DMS53 treated with DMSO at 0.1 percent for 48 hours (cell line): ENCODE results near the gene MAPK11.

Experiments
- DNase-seq: peaks from one replicate; lab custom pipeline; 2025; ENCODE audit not compliant: unreplicated experiment; lab: John Stamatoyannopoulos, UW

Gene MAPK11

DNA sequence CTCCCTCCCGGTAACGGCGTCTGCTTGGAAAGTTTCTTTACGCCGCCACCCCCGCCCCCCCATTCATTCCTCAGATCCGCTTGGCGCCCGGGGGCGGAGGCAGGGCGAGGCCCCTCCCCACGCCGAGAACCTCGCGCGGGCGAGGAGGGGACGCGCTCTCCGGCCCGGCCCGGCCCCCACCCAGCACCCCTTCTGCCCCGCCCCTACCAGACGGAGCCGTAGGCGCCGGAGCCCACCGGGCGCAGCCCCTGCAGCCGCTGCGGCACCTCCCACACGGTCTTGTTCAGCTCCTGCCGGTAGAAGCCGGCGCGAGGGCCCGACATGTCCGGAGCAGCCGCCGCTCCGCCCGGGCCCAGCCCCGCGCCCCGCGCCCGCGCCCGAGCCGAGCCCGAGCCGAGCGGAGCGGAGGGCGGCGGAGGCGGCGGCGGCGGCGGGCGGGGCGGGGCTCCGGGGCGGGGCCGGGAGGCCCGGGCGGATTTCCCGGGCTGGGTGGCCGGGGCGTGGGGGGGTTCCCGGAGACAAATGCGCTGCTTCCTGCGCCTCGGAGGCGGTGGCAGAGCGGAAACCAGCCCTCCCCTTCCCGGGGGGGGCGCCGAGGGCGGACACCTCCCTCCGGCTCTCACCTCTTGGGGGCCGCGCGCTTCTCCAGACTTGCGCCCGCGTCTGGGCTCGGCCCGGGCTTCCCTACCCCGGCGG lies at the start of gene MAPK11:
MAPK11 (minus strand) TSS at position 411 of the 696 bp plus-strand sequence; CDS start at position 323, 88 bp downstream.
- no peak for DNase-seq

DNA sequence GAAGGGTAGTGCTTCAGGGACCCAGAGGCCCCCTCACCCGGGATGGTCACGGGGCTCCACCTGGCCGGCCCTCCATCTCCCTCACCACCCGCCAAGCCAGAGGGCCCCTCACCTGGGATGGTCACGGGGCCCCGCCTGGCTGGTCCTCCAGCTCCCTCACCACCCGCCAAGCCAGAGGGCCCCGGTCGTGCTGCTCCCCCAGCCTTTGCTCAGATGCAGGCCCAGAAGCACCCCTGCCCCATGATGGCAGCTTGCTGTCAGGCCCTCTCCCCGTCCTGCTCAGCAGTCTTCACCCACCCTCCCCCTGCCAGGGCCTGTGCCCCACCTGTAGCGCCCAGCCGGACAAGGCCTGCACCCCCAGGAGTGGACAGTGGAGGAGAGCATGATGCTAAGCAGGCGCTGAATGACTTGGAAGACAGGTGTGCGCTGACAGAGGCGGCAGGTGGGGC lies 49.3 kb upstream of the MAPK11 start:
- DNase-seq, result no peak

DNA sequence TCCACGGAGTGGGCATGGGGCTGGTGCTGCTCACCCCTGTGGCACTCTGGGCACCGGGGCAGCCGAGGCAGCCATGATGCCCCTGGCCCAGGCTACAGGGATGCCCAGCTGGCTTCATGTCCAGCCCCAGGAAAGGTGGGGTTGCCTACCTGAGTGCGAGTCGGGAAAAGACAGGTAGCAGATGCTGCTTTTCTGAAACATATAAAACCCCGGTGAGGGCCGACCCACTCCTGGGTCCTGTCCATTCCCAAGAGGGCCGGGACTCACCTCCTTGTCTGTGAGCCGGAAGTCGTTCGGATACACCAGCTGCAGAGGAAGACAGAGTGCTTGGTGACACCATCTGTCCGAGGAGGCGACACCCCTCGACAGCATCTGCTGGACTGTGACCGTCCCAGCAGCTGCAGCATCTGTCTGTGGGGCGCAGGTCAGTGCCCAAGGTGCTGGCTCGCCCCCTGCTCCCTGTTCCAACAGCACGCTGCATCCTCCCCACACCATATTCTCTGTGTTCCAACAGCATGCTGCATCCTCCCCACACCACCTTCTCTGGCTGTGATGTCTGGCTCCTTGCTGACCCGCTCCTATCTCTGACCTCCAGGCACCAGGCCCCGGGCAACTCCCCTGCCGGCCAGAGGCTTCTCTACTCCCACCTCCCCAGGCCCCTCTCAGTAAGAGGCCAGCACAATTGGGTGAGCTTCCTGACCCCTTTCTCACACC lies 48.7 kb upstream of the MAPK11 start:
- DNase-seq, result no peak

DNA sequence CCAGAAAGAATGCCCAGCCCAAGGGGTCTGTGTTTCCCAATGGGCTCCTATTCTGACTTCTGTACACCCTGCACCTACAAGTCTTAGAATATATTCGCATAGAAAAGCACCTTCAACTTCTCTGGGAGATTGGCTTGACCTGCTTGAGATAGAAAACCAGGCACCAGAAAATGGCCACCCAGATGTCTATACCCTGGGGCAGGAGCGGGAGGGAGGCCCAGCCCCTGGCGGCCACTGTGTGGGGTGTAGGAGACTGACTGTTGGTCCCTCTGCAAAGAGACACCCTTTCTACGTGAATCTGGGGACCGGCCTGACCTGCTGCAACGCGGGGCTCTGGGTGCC lies 48.1 kb upstream of the MAPK11 start:
- DNase-seq, result no peak

DNA sequence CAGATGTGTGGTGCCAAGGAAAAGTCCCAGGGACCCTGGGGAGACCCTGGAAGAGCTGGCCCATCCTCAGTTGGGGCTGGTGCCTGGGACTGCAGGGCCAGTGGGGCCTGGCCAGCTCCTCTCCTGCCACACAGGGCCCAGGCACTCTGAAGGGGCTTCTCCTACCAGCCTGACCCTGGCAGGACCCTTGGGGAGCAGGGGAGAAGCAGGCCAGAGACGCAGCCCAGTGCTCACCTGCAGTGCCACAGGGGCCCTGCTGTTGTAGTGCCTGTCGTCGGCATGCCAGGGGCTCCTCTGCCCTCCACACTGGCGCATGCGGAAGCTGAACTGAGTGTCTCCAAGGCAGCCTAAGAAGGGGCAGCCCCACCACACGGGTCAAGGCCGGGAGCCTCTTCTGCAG lies 47.5 kb upstream of the MAPK11 start:
- no peak for DNase-seq

- no peak for DNase-seq
Measured at GRCh38 chr22:50317178-50317577, 47.0 kb upstream of the MAPK11 start.

- DNase-seq, result no peak
Measured at GRCh38 chr22:50316114-50317065, 46.2 kb upstream of the MAPK11 start.

DNA sequence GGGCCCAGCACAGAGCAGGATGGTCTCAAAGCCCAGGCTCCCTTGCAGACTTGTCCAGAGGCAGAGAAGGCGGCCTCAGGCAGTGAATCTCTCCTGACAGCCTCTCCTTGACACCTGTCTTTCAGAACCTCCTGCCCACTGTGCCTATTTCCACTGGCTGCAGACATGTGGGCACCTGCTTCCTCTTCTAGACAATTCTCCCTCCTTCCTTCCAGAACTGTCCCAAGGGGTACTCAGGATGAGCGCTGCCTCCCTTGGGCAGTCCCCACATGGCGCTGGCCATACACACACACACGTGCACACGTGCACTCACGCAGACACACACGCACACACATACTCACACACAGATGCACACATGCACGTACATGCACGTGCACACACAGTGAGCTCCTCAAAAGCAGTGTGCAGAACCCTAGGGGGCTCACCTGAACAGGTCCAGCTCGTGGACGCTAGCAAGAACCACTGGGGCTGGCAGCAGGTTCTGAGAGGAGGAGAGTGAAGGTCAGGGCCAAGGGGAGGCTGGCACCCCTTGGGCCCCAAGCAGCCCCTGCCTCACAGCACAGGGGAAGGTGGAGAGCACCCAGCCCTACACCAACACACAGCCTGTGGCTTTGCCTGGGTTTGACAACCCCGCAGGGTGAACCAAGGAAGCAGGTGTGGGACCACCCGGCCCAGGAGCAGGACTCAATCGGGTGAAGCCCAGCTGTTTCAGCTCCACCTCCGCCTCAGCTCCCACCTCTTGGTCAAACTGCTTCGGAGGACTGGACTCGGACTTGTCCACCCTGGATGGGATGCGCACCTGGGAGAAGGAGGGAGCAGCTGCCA lies 45.3 kb upstream of the MAPK11 start:
- DNase-seq, result no peak

- peak; percentile 62 for DNase-seq
Measured at GRCh38 chr22:50314455-50315288, 44.5 kb upstream of the MAPK11 start.

- no peak for DNase-seq
Measured at GRCh38 chr22:50314081-50314454, 43.9 kb upstream of the MAPK11 start.

- no peak for DNase-seq
Measured at GRCh38 chr22:50313600-50313999, 43.4 kb upstream of the MAPK11 start.

GRCh38 chr22:50313021-50313420 lies 42.8 kb upstream of the MAPK11 start:
- no peak for DNase-seq

- DNase-seq, result no peak
Measured at GRCh38 chr22:50312371-50312770, 42.2 kb upstream of the MAPK11 start.

DNA sequence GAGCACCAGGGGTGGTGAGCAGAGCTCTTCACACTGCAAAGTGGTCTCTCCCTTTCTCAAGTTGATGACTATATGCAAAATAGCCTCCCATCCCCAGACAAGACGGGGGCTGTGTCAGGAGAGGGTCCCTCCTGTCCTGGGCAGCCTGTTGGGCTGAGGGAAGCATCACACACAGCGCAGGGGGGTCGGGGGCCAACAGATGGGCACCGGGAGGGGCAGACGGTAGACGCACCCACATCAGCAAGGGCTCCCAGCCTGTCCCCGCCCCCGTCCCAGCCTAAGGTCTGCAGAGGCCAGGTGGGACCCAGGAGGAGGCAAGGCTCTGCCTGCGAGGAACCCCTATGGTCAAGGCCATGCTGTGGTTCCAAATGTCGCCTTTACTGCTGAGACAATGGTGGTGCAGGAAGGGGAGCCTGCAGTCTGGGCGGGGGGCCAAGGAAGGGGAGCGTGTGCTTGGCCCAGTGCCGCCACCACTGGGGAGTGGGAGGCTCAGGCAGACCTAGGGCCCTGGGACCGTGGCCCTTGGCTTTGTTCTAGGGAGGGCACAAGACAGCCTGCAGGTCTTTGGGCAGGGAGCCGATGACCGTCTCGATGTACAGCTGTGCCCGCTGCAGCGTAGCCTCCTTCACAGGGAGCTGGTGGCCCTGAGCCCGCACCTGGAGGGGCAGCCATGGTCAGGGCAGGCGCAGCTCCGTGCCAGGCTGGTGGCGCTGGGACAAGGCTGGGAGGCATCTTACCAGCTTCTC lies 41.6 kb upstream of the MAPK11 start:
- DNase-seq, result no peak

DNA sequence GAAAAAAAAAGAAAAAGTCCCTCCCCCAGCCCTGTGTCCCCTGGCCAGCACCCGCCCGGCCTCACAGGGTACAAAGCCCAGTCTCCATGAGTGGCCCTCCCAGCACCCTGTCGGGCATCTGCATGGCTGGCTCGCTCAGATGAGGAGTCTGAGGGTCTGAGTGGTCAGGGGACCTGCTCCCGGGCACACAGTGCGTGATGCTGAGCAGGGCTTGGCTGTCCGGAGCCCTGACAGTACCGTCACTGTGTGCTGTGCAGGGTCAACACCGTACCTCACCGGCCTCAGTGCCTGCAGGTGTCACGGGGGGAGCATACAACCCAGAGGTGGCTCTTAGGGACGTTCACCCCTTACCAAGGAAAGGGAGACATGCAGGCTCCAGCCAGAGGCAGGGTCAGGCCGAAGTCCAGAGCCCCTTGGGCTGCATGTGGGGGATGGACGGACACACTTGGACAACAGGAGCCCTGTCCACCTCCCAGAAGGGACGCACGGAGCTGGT lies 40.8 kb upstream of the MAPK11 start:
- no peak for DNase-seq

- DNase-seq, result peak; percentile 64
Measured at GRCh38 chr22:50310031-50310722, 40.0 kb upstream of the MAPK11 start.

GRCh38 chr22:50309601-50309991 lies 39.4 kb upstream of the MAPK11 start:
- no peak for DNase-seq

- no peak for DNase-seq
Measured at GRCh38 chr22:50308986-50309600, 38.9 kb upstream of the MAPK11 start.
